GM12801 (cell line): ENCODE results near the gene PSEN2.

Source experiments
- CTCF ChIP-seq: IDR thresholded peaks from one replicate; pipeline ENCODE4 v1.5.1; 2011; ENCODE audit warnings: control low read depth; ENCODE audit not compliant: insufficient read length; ENCODE audit errors: extremely low read depth

PSEN2 gene

GRCh38 chr1:226870401-226871279, at the start of gene PSEN2:
TSS of gene PSEN2 (plus strand) at chr1:226870616. CDS start at chr1:226881908, 11,292 bp downstream.
- no peak for TF ChIP-seq CTCF

- no peak for TF ChIP-seq CTCF
These were observed 49.3 kb upstream of the PSEN2 start for GRCh38 chr1:226820941-226821718.

- TF ChIP-seq CTCF, result no peak
These were observed 48.7 kb upstream of the PSEN2 start for GRCh38 chr1:226821719-226822085.

- no peak for TF ChIP-seq CTCF
These were observed 46.8 kb upstream of the PSEN2 start for GRCh38 chr1:226823643-226824042.

GRCh38 chr1:226825037-226825745, 45.2 kb upstream of the PSEN2 start:
- no peak for TF ChIP-seq CTCF

GRCh38 chr1:226825746-226826100, 44.7 kb upstream of the PSEN2 start:
- no peak for TF ChIP-seq CTCF
